ENCODE measurements around the gene LRPAP1.

LRPAP1 gene

DNA sequence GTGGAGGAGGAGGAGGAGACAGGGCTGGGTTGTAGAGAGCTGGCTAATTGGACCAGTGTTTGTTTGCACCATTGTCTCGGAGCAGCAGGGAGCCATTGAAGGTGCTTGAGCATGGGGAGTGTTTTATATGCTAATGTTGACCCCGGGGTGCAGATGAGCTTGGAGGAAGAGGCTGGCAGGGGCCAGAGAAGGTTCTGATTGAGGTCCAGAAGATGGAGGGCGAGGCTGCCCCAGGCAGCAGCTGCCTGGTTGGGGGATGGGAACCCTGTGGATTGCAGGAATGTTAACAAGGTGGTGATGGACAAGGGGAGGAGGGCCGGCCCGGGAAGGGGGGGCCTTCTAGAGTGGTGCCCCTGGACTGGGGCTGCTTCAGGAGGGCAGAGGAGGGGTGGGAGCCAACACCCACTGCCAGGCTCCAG, 51.1 kb downstream of the LRPAP1 start:
- TF ChIP-seq, protein P1, sequence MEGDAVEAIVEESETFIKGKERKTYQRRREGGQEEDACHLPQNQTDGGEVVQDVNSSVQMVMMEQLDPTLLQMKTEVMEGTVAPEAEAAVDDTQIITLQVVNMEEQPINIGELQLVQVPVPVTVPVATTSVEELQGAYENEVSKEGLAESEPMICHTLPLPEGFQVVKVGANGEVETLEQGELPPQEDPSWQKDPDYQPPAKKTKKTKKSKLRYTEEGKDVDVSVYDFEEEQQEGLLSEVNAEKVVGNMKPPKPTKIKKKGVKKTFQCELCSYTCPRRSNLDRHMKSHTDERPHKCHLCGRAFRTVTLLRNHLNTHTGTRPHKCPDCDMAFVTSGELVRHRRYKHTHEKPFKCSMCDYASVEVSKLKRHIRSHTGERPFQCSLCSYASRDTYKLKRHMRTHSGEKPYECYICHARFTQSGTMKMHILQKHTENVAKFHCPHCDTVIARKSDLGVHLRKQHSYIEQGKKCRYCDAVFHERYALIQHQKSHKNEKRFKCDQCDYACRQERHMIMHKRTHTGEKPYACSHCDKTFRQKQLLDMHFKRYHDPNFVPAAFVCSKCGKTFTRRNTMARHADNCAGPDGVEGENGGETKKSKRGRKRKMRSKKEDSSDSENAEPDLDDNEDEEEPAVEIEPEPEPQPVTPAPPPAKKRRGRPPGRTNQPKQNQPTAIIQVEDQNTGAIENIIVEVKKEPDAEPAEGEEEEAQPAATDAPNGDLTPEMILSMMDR (IDR thresholded peaks at IDR 0.05; ENCODE audit: low read length, missing control alignments) = no peak
- no peak for DNase-seq (ENCODE audit: low read depth)
- H3K4me3 ChIP-seq (replicated peaks; ENCODE audit: low read depth, low read length) = no peak overlapping the region

GRCh38 chr4:3480528-3481112, 51.6 kb downstream of the LRPAP1 start:
- TF ChIP-seq, protein P1 (IDR thresholded peaks at IDR 0.05; ENCODE audit: low read length, missing control alignments) = peak; percentile 98
- DNase-seq (ENCODE audit: low read depth) = peak; percentile 75
- no peak overlapping the region for H3K4me3 ChIP-seq (replicated peaks; ENCODE audit: low read depth, low read length)

GRCh38 chr4:3479358-3480101, 52.7 kb downstream of the LRPAP1 start:
- no peak overlapping the region for H3K4me3 ChIP-seq (replicated peaks; ENCODE audit: low read depth, low read length)
- TF ChIP-seq, protein P1 (IDR thresholded peaks at IDR 0.05; ENCODE audit: low read length, missing control alignments) = no peak
- no peak for DNase-seq (ENCODE audit: low read depth)

GRCh38 chr4:3478446-3479357, 53.5 kb downstream of the LRPAP1 start:
- TF ChIP-seq, protein P1 (IDR thresholded peaks at IDR 0.05; ENCODE audit: low read length, missing control alignments) = no peak
- no peak for DNase-seq (ENCODE audit: low read depth)
- no peak overlapping the region for H3K4me3 ChIP-seq (replicated peaks; ENCODE audit: low read depth, low read length)

DNA sequence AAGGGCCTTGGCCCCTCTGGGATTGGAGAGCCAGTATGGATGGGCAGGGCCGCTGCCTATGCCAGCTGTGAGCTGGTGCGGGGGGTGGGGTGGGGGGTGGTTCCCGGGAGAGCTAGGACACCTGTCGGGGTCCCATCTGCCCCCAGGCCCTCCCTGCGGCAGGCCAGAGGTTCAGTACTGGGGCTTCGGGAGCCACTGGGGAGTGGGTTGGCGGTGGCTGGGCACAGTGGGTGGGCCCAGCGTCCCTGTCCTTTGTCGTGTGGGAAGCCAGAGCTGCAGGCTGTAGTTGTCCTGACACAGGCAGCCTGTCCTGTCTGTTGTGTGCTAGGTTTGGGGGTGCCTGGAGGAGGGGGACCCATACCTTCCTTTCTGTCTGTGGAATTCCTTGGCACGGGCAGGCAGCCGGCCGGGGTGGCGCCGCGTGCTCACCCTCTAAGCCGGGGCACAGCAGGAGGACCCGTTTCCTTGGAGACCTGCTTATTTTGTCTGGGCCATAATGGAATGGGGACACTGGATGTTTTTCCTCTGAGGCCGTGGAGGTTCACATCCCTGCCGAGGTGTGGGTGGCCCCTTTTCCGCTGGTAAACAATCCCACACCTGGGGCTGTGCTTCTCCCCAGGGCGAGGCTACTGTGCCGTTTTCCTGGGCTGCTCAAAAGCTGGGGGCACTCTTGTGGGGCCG, 54.3 kb downstream of the LRPAP1 start:
- no peak overlapping the region for H3K4me3 ChIP-seq (replicated peaks; ENCODE audit: low read depth, low read length)
- TF ChIP-seq, protein P1 (IDR thresholded peaks at IDR 0.05; ENCODE audit: low read length, missing control alignments) = no peak
- DNase-seq (ENCODE audit: low read depth) = no peak

- TF ChIP-seq, protein P1 (IDR thresholded peaks at IDR 0.05; ENCODE audit: low read length, missing control alignments) = no peak
- DNase-seq (ENCODE audit: low read depth) = no peak
- H3K4me3 ChIP-seq (replicated peaks; ENCODE audit: low read depth, low read length) = no peak overlapping the region
Observed at GRCh38 chr4:3476936-3477749, 55.1 kb downstream of the LRPAP1 start.
